Measurements from ENCODE around the gene CDCA8.

DNA sequence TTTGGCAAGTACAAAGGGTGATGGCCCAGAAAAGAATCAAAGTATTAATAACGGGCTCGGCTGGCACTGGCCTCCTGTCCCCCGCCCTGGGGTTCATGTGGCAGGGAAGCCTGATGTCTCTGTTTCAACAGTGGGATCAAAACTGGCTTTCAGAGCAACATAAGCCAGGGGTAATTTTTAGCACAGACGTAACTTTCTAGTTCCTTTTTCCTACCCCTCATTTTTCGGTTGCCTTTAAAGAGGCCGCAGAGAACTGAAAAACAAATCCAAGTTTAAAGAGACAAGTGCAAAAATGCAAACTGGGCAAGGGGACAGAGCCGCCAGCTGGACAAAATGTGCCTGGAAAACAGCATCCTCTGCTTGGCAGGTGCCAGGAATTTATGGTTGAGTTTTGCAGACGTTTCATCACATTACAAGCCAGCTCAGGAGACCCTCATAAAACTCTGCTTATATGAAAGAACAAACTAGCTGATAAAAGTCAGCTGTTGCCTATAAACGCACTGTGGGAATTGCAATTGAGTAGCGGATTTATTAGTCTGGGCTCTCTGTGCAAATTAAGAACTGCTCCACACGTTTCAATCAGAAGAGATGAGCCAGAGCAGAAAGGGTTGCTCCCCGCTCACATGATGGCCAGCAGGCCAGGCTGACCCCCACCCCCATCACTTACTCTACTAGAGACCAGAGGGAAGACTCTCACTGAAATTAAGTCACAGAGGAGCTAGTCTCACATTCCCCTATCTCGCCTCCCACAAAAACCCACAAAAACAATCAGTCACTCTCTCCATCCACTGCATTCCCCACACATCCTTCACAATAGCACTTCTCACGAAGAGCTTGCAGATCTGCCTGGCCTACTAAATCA is 15.8 kb upstream of the CDCA8 start:
- no peak for TF ChIP-seq POLR2AphosphoS5 (IDR thresholded peaks at IDR 0.05)
- TF ChIP-seq POLR2A (IDR thresholded peaks at IDR 0.05): no peak

Data from suprapubic skin (tissue), 4 donors.